Tibial nerve (tissue), 4 donors: Measurements from ENCODE around the gene SGCB.

Experiments
- CTCF ChIP-seq, 5 experiments: fragments of 200-600 bp in 3 of 5; fragments of 450-650 bp in 2 of 5; sonication (generic) in 3 of 5; IDR thresholded peaks; one replicate each; pipeline ENCODE4 v1.5.1; 2016 to 2019; ENCODE audit warnings: antibody characterized with exemption in 5 of 5, mild to moderate bottlenecking in 3 of 5, moderate library complexity in 2 of 5
- EP300 ChIP-seq, 2 donors: sonication (generic); formaldehyde crosslinking; IDR thresholded peaks; one replicate each; pipeline ENCODE4 v1.6.1; 2017; ENCODE audit warnings: antibody characterized with exemption in 2 of 2, mild to moderate bottlenecking in 1 of 2
- POLR2A ChIP-seq, 2 donors: fragments of 450-650 bp; IDR thresholded peaks; one replicate each; pipeline ENCODE4 v1.6.1; 2017; ENCODE audit warnings: antibody characterized with exemption in 2 of 2, mild to moderate bottlenecking in 2 of 2, moderate library complexity in 2 of 2

- TF ChIP-seq CTCF (IDR thresholded peaks at IDR 0.05), result no peak
- no peak for TF ChIP-seq EP300 (IDR thresholded peaks at IDR 0.05)
- no peak for TF ChIP-seq POLR2A (IDR thresholded peaks at IDR 0.05)
Observed at GRCh38 chr4:51997647-51998046, 40.5 kb downstream of the SGCB start.
